Measurements from ENCODE around the gene RNF144B.
"Not testable (repeated sequence)": the region's sequence is repeated elsewhere in the genome, so short reads cannot be mapped to it uniquely, and the experiment has no call there.

RNF144B gene

GRCh38 chr6:18380158-18380836, 6.9 kb upstream of the RNF144B start:
- no peak for DNase-seq

- DNase-seq, result no peak
Observed at GRCh38 chr6:18380851-18381250, 6.3 kb upstream of the RNF144B start.

GRCh38 chr6:18383441-18383840, 3.7 kb upstream of the RNF144B start:
- DNase-seq, result no peak

- DNase-seq, result no peak
Observed at GRCh38 chr6:18384621-18385020, 2.5 kb upstream of the RNF144B start.

GRCh38 chr6:18386298-18386976, 713 bp upstream of the RNF144B start:
- no peak for DNase-seq

- DNase-seq, result no peak
Observed at GRCh38 chr6:18388271-18388670, 1.1 kb downstream of the RNF144B start.

GRCh38 chr6:18388942-18389341, 1.8 kb downstream of the RNF144B start:
- no peak for DNase-seq

GRCh38 chr6:18389479-18389878, 2.3 kb downstream of the RNF144B start:
- no peak for DNase-seq

- no peak for DNase-seq
Observed at GRCh38 chr6:18390476-18390875, 3.3 kb downstream of the RNF144B start.

- DNase-seq, result no peak
Observed at GRCh38 chr6:18391023-18391422, 3.9 kb downstream of the RNF144B start.

GRCh38 chr6:18392346-18392877, 5.3 kb downstream of the RNF144B start:
- no peak for DNase-seq

GRCh38 chr6:18393698-18394097, 6.5 kb downstream of the RNF144B start:
- DNase-seq, result no peak

- DNase-seq, result no peak
Observed at GRCh38 chr6:18395177-18395855, 8.2 kb downstream of the RNF144B start.

- DNase-seq, result no peak
Observed at GRCh38 chr6:18395856-18396197, 8.7 kb downstream of the RNF144B start.

GRCh38 chr6:18397701-18398100, 10.6 kb downstream of the RNF144B start:
- DNase-seq, result no peak

- not testable (repeated sequence) for DNase-seq
Observed at GRCh38 chr6:18398225-18398624, 11.1 kb downstream of the RNF144B start.

GRCh38 chr6:18400831-18401446, 13.8 kb downstream of the RNF144B start:
- no peak for DNase-seq

GRCh38 chr6:18404965-18405364, 17.8 kb downstream of the RNF144B start:
- not testable (repeated sequence) for DNase-seq

GRCh38 chr6:18405477-18406293, 18.5 kb downstream of the RNF144B start:
- no peak for DNase-seq

GRCh38 chr6:18406955-18407749, 20.0 kb downstream of the RNF144B start:
- DNase-seq, result no peak

- not testable (repeated sequence) for DNase-seq
Observed at GRCh38 chr6:18409602-18410001, 22.5 kb downstream of the RNF144B start.

- DNase-seq, result no peak
Observed at GRCh38 chr6:18410412-18410811, 23.3 kb downstream of the RNF144B start.
